GM19452 (cell line): ENCODE data around the gene MGAT3.
A peak's percentile ranks its signal among the peaks of the same experiment; 100 is the strongest.
"Not testable (repeated sequence)": the region's sequence is repeated elsewhere in the genome, so short reads cannot be mapped to it uniquely, and the experiment has no call there.

Experiments
- ATAC-seq: cut with Tn5 transposase; IDR thresholded peaks from one replicate; pipeline ENCODE4 v1.9.1; 2021; ENCODE audit not compliant: unreplicated experiment

MGAT3 gene

GRCh38 chr22:39508393-39508792 lies 51.6 kb downstream of the MGAT3 start:
- ATAC-seq = no peak

DNA sequence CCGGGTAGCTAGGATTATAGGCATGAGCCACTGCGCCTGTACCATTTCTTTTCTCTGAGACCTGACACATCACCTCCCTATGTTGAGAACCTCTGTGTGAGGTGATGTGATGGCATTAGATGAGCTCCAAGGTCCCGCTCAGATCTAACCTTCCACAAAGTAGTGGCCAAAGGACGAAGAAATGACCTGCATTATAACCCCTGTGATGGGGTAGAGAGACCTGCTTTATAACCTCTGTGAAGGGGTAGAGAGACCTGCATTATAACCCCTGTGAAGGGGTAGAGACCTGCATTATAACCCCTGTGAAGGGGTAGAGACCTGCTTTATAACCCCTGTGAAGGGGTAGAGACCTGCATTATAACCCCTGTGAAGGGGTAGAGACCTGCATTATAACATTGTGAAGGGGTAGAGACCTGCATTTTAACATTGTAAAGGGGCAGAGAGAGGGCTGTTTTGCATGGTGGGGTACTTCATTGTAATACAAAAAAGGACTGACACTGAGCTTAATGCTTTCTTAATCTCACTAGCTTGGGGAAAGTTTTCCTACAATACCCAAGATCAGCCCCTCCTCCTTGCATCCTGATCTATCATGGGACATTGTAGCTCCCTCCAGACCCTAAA lies 53.8 kb downstream of the MGAT3 start:
- ATAC-seq = no peak

DNA sequence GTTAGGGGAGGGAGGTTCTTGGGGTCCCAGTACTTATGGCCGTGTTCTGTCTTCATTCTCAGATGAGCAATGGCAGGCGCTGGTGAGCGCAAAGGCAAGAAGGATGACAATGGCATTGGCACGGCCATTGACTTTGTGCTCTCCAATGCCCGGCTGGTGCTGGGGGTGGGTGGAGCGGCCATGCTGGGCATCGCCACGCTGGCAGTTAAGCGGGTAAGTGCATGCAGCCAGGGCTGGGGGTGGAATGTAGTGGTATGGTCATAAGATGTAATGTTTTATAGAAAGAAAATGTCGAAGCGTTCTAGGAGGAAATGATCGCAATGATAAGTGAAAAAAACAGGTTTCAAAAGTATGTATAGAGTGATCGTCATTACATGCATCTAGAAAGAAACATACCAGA lies 54.4 kb downstream of the MGAT3 start:
- no peak for ATAC-seq

GRCh38 chr22:39512026-39512425 lies 55.2 kb downstream of the MGAT3 start:
- no peak for ATAC-seq

- ATAC-seq = no peak
Observed at GRCh38 chr22:39513791-39514190, 57.0 kb downstream of the MGAT3 start.

GRCh38 chr22:39514373-39514973 lies 57.7 kb downstream of the MGAT3 start:
- ATAC-seq = no peak

DNA sequence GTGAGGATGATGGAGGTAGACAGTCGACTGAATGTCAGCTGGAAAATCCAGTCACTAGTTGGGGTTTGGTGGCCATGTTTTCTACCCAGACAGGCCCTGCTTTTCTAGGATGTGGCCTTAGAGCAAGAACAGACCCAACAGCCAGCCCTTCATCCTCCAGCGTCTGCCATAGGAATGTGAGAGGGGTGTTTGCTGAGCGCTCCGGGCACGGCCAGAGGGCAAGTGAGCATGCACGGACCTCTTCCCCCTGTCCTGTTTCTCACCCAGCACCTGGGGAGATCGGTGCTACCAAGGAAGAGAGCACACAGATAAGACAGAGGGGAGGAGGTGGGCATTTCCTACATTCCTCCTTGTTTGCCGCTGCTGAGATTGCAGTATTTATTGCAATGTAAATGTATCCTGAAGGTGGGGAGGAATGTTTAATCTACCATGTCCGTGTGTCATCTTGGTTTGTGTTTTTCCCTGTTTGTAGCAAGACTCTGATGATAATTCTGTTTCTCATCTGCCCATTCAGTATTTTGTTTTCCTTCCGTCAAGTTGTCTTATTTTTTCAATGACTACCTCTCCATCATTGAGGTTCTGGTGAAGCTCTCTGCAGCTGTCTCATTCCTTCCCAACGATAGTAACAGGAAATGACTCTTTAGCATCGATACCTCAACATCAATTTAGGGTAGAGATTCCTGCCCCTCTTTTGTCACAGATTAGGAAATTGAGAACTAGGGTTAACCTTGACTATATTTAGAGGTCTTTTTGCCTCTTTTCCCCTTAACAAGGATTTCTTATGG lies 58.6 kb downstream of the MGAT3 start:
- ATAC-seq = no peak

- ATAC-seq = no peak
Observed at GRCh38 chr22:39517470-39517869, 60.7 kb downstream of the MGAT3 start.

DNA sequence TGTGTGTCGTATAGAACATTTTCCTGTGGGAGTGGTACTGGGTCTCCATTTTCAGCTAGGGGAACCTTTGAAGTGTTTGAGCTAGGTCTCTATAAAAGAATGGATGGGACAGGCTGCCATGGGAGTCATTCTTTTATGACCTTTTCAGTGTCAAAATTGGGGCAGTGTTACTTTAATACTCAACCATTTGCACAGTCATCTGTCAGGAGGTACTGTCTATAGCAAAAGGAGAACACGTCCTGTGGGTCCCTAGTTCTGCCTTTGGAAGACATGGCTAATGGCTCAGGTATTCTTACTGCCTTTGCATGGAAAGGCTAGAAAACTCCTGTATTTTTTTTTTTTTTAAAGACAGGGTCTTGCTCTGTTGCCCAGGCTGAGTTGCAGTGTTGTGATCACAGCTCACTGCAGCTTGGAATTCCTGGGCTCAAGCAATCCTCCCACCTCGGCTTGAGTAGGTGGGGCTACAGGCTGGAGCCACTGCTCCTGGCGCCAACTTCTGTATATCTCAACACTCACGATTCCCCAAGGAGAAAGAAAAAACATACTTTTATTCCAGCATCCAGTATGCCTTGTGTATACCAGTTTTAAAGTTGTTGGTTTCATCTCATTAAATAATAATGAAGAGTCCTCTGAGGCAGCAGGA lies 61.5 kb downstream of the MGAT3 start:
- no peak for ATAC-seq

DNA sequence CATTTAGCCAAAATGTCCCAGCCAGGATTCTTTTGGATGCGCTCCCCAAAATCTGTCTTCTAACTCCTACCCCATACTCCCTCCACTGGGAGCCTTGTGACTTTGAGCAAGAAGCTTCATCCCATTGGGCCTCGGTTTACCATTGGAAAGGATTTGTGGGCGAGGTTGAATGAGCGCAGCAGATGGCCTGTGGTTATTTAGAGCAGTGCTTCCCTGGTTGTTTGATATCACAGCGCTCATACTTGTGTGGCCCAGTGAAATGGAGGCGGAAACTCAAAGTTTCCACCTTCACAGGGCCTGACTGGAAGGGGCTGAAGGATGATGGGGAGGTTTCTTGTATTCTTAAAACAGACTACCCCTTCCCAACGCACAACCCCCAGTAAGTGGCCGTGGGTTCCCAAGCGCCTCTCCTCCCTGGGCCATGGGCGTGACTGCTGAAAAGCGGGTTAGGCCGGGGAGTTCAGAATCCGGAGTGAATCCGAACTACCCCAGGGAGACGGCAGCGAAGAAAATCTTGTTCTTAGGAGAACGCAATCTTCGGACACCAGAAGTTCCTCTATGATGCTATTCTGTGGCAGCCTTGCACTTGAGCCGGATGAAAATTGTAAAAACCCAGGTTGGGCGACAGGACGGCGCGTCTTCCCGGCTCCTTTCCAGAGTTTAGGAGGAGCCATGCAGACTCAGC lies 62.3 kb downstream of the MGAT3 start:
- no peak for ATAC-seq

- ATAC-seq = peak; percentile 61
Observed at GRCh38 chr22:39519681-39520225, 62.9 kb downstream of the MGAT3 start.

DNA sequence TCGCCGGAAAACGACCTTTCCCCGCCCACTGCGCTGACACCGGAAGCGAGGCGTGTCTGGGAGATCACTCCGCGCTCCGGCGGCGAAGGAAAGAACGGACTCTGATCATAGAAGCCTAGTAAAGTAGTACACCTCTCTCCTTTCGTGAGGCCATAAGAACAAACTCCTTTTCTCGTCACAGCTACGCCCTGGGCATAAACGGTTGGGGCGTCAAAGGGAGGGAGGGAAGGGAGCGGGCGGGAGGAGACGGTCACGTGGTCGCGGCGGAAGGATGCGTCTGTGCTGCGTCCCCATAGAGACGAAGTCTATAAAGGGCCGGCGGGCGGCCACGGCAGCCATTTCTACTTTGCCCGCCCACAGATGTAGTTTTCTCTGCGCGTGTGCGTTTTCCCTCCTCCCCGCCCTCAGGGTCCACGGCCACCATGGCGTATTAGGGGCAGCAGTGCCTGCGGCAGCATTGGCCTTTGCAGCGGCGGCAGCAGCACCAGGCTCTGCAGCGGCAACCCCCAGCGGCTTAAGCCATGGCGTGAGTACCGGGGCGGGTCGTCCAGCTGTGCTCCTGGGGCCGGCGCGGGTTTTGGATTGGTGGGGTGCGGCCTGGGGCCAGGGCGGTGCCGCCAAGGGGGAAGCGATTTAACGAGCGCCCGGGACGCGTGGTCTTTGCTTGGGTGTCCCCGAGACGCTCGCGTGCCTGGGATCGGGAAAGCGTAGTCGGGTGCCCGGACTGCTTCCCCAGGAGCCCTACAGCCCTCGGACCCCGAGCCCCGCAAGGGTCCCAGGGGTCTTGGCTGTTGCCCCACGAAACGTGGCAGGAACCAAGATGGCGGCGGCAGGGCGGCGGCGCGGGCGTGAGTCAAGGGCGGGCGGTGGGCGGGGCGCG lies 63.7 kb downstream of the MGAT3 start, which contains the start of gene ATF4:
Gene ATF4, plus strand, starts transcription at position 337 of the 880 bp plus-strand sequence. CDS start 884 bp downstream, outside the sequence.
- ATAC-seq = peak; percentile 53

GRCh38 chr22:39521106-39521885 lies 64.5 kb downstream of the MGAT3 start:
- ATAC-seq = not testable (repeated sequence)

GRCh38 chr22:39522091-39522490 lies 65.3 kb downstream of the MGAT3 start:
- not testable (repeated sequence) for ATAC-seq

GRCh38 chr22:39522567-39523300 lies 65.9 kb downstream of the MGAT3 start:
- no peak for ATAC-seq

GRCh38 chr22:39524089-39524752 lies 67.4 kb downstream of the MGAT3 start:
- ATAC-seq = no peak

GRCh38 chr22:39524753-39525657 lies 68.2 kb downstream of the MGAT3 start:
- no peak for ATAC-seq
